A549 (cell line): Measurements from ENCODE around the gene ADAM19. TPM values are rescaled to one million over a fixed set of nuclear protein-coding genes. Genes with fewer than 3 reads are reported as not detected.
A peak's percentile ranks its signal among the peaks of the same experiment; 100 is the strongest.

Experiments used
- ATAC-seq, 2 experiments: fragments of 200-7000 bp in 1 of 2; fragments of >200 bp in 1 of 2; cut with Nextera tagmentation in 1 of 2; cut with Tn5 transposase in 1 of 2; 3 replicates each; pipeline versions ENCODE4 v1.8.0 to v1.9.1; 2018 to 2020; ENCODE audit warnings: mild to moderate bottlenecking in 1 of 2, moderate library complexity in 1 of 2
- CTCF ChIA-PET: fragments of 300-600 bp; sonication (Branson Sonifier 250); formaldehyde crosslinking; extraction: SDS; loops from one replicate; lab custom pipeline; 2021; ENCODE audit warnings: antibody characterized with exemption, inconsistent platforms; lab: Yijun Ruan, JAX
- POLR2A ChIA-PET: fragments of 350-600 bp; formaldehyde crosslinking; extraction: SDS; loops from one replicate; lab custom pipeline; 2021; ENCODE audit warnings: antibody characterized with exemption, inconsistent platforms; lab: Yijun Ruan, JAX
- DNase-seq, 2 experiments: peaks; one replicate each; pipeline versions ENCODE4 v3.0.0 to v3.0.0-alpha.2; 2011 to 2016; ENCODE audit warnings: low read depth in 1 of 2, low spot score in 1 of 2
- FAIRE-seq: peaks from 2 replicates; lab custom pipeline; 2011; peaks lifted over from hg19 to GRCh38; lab: Jason Lieb, UNC
- H3K27ac ChIP-seq, 2 experiments: fragments of >200 bp; sonication (Bioruptor Twin); formaldehyde crosslinking; 3 replicates each; pipeline ENCODE4 v1.5.1; 2016 to 2017
- H3K4me1 ChIP-seq: fragments of >200 bp; sonication (Bioruptor Twin); formaldehyde crosslinking; 3 replicates; pipeline ENCODE4 v1.6.1; 2016
- H3K4me2 ChIP-seq: fragments of >200 bp; sonication (Bioruptor Twin); formaldehyde crosslinking; 3 replicates; pipeline ENCODE4 v1.6.1; 2016
- H3K4me3 ChIP-seq: fragments of >200 bp; sonication (Bioruptor Twin); formaldehyde crosslinking; 3 replicates; pipeline ENCODE4 v1.5.1; 2016
- H3K9me3 ChIP-seq: fragments of >200 bp; sonication (Bioruptor Twin); formaldehyde crosslinking; 3 replicates; pipeline ENCODE4 v1.6.1; 2016
- CBX8 ChIP-seq: fragments of 200-600 bp; sonication (generic); IDR thresholded peaks from 2 replicates; pipeline ENCODE4 v1.6.1; 2016
- CEBPB ChIP-seq, 2 experiments: fragments of >200 bp in 1 of 2; sonication (Bioruptor Twin) in 1 of 2; formaldehyde crosslinking in 1 of 2; IDR thresholded peaks; 2 replicates each; pipeline ENCODE4 v1.6.1; 2012 to 2016
- CHD2 ChIP-seq: fragments of 150-350 bp; IDR thresholded peaks from 2 replicates; pipeline ENCODE4 v1.6.1; 2014; ENCODE audit warnings: low read length; ENCODE audit not compliant: partially characterized antibody
- CHD4 ChIP-seq: fragments of 200-600 bp; sonication (generic); IDR thresholded peaks from 2 replicates; pipeline ENCODE4 v1.6.1; 2016; ENCODE audit warnings: antibody characterized with exemption, mild to moderate bottlenecking, borderline replicate concordance
- FOSB ChIP-seq: fragments of 250-450 bp; sonication (Bioruptor Pico); IDR thresholded peaks from 2 replicates; pipeline ENCODE4 v1.5.0; 2020; ENCODE audit warnings: mild to moderate bottlenecking, moderate library complexity
- FOXS1 ChIP-seq: fragments of 250-450 bp; sonication (Bioruptor Pico); IDR thresholded peaks from 2 replicates; pipeline ENCODE4 v1.5.0; 2020; ENCODE audit warnings: mild to moderate bottlenecking, moderate library complexity
- GATA3 ChIP-seq: IDR thresholded peaks from 2 replicates; pipeline ENCODE4 v1.6.1; 2012; ENCODE audit warnings: borderline replicate concordance
- HOXA7 ChIP-seq: fragments of 250-450 bp; sonication (Bioruptor Pico); IDR thresholded peaks from 2 replicates; pipeline ENCODE4 v1.5.0; 2020; ENCODE audit warnings: mild to moderate bottlenecking, moderate library complexity
- HOXB13 ChIP-seq: fragments of 250-450 bp; sonication (Bioruptor Pico); IDR thresholded peaks from 2 replicates; pipeline ENCODE4 v1.5.0; 2020; ENCODE audit warnings: low read depth, mild to moderate bottlenecking, moderate library complexity
- HOXB5 ChIP-seq: fragments of 250-450 bp; sonication (Bioruptor Pico); IDR thresholded peaks from 2 replicates; pipeline ENCODE4 v1.5.0; 2020; ENCODE audit warnings: mild to moderate bottlenecking, moderate library complexity
- JUN ChIP-seq, 2 experiments: fragments of >200 bp; sonication (Bioruptor Twin); formaldehyde crosslinking; IDR thresholded peaks; 2 replicates in 1 of 2; 3 replicates in 1 of 2; pipeline ENCODE4 v1.6.1; 2016 to 2017
- KDM1A ChIP-seq: fragments of 200-600 bp; sonication (generic); IDR thresholded peaks from 2 replicates; pipeline ENCODE4 v1.6.1; 2016; ENCODE audit warnings: low read depth, mild to moderate bottlenecking
- NPAS2 ChIP-seq: fragments of 250-450 bp; sonication (Bioruptor Pico); IDR thresholded peaks from 2 replicates; pipeline ENCODE4 v1.8.0; 2022; ENCODE audit warnings: mild to moderate bottlenecking, moderate library complexity, borderline replicate concordance
- POLR2A ChIP-seq: IDR thresholded peaks from 2 replicates; pipeline ENCODE4 v1.6.1; 2012; ENCODE audit warnings: mild to moderate bottlenecking, low read length
- RAD21 ChIP-seq, 2 experiments: fragments of >200 bp in 1 of 2; sonication (Bioruptor Twin) in 1 of 2; formaldehyde crosslinking in 1 of 2; IDR thresholded peaks in 1 of 2; conservative IDR thresholded peaks in 1 of 2; 2 replicates in 1 of 2; 3 replicates in 1 of 2; pipeline ENCODE4 v1.6.1; 2012 to 2018; ENCODE audit warnings: inconsistent platforms in 1 of 2
- RFX5 ChIP-seq: fragments of 450-650 bp; IDR thresholded peaks from 2 replicates; pipeline ENCODE4 v1.7.1; 2014; ENCODE audit warnings: antibody characterized with exemption, mild to moderate bottlenecking, moderate library complexity
- RNF2 ChIP-seq: fragments of 200-600 bp; sonication (generic); IDR thresholded peaks from 2 replicates; pipeline ENCODE4 v1.6.1; 2016; ENCODE audit warnings: low read depth, mild to moderate bottlenecking, antibody characterized with exemption, moderate library complexity, borderline replicate concordance
- SMC3 ChIP-seq: fragments of >200 bp; sonication (Bioruptor Twin); formaldehyde crosslinking; IDR thresholded peaks from 3 replicates; pipeline ENCODE4 v1.6.1; 2018; ENCODE audit warnings: inconsistent platforms
- SREBF2 ChIP-seq: fragments of 450-650 bp; IDR thresholded peaks from 2 replicates; pipeline ENCODE4 v1.6.1; 2014; ENCODE audit warnings: mild to moderate bottlenecking, moderate library complexity
- TFCP2L1 ChIP-seq: fragments of 250-450 bp; sonication (Bioruptor Pico); IDR thresholded peaks from 2 replicates; pipeline ENCODE4 v1.5.0; 2021; ENCODE audit warnings: mild to moderate bottlenecking
- ZNF302 ChIP-seq: fragments of 250-450 bp; sonication (Bioruptor Pico); IDR thresholded peaks from 2 replicates; pipeline ENCODE4 v1.9.0; 2021; ENCODE audit warnings: inconsistent platforms, mild to moderate bottlenecking, moderate library complexity
- WGBS: methylation state at CpG from one replicate; pipeline ENCODE4 v1.1.6; 2017; ENCODE audit errors: missing lambda C conversion rate; 5-methylcytosine and 5-hydroxymethylcytosine counted together
- polyA plus RNA-seq, 4 experiments: library from polyadenylated mRNA; depleted of rRNA in 3 of 4; stranded (reverse); fragments of >200 nt; fragmentation: RNase III in 1 of 4; extraction: RNeasy Plus Mini Kit Qiagen cat#74134 plus additional on column Dnase treatment in 1 of 4; gene quantifications; 2 replicates in 3 of 4; 3 replicates in 1 of 4; pipeline ENCODE4 v1.2.3, GENCODE V29; 2011 to 2017
- TF ChIP-seq, protein P1 (sequence below): fragments of 450-650 bp; IDR thresholded peaks from 2 replicates; pipeline ENCODE4 v1.6.1; 2014; ENCODE audit warnings: antibody characterized with exemption
- TF ChIP-seq, protein P2 (sequence below): fragments of 250-450 bp; sonication (Bioruptor Pico); IDR thresholded peaks from 2 replicates; pipeline ENCODE4 v1.5.0; 2020; ENCODE audit warnings: low read depth, mild to moderate bottlenecking, moderate library complexity
- TF ChIP-seq, protein P3 (sequence below): fragments of >200 bp; sonication (Bioruptor Twin); formaldehyde crosslinking; IDR thresholded peaks from 2 replicates; pipeline ENCODE4 v1.6.1; 2016
- TF ChIP-seq, protein P4 (sequence below): IDR thresholded peaks from 2 replicates; pipeline ENCODE4 v1.6.1; 2012
- TF ChIP-seq, protein P5 (sequence below): fragments of 250-450 bp; sonication (Bioruptor Pico); IDR thresholded peaks from 2 replicates; pipeline ENCODE4 v1.5.0; 2021; ENCODE audit warnings: mild to moderate bottlenecking, moderate library complexity, borderline replicate concordance

ADAM19 gene
- polyA plus RNA-seq, 2 of the 4 experiments (the other 2 are of a cell fraction), result 7.7 to 15.2 TPM

DNA sequence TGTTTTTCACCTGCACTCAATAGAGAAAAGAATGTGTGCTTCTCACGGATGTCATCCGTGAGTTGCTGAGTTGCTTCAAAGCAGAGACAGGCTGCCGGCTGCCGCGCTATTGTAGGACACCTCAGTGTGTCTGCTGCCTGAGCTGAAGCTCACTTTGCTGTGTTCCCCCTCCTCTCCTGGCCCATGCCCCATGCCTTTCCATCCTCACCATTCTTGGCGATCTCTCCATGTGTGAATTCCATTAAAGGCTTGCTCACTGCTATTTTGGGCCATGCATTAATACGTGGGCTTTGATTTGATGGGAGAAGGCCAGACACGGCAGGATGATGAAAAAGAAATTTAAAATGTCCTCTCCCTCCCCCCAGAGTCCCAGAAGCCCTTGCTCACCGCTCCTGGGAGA lies 14.5 kb downstream of the ADAM19 start:
- CTCF ChIA-PET, result interaction anchor here (1.2 to 1.3 kb wide), 2 partner anchors 85 to 182 kb away, joined by 3 to 4 read pairs; no protein-coding TSS in a partner anchor
- FAIRE-seq, result no peak
- TF ChIP-seq, protein P1, sequence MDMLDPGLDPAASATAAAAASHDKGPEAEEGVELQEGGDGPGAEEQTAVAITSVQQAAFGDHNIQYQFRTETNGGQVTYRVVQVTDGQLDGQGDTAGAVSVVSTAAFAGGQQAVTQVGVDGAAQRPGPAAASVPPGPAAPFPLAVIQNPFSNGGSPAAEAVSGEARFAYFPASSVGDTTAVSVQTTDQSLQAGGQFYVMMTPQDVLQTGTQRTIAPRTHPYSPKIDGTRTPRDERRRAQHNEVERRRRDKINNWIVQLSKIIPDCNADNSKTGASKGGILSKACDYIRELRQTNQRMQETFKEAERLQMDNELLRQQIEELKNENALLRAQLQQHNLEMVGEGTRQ, result no peak
- TF ChIP-seq, all 56 proteins: peak for 0
- Histone ChIP-seq H3K9me3 (no peaks in the 10 kb centered on the region), H3K4me3 (no peak overlapping the region), H3K4me2 (no peak overlapping the region), H3K4me1 (peaks cover 25% of the 10 kb centered on the region), H3K27ac (no peak overlapping the region)
- POLR2A ChIA-PET, result no interaction called here
- WGBS, result 88% methylated on average over 9 of the region's 9 CpGs
- ATAC-seq, result no peak
- DNase-seq, result no peak

DNA sequence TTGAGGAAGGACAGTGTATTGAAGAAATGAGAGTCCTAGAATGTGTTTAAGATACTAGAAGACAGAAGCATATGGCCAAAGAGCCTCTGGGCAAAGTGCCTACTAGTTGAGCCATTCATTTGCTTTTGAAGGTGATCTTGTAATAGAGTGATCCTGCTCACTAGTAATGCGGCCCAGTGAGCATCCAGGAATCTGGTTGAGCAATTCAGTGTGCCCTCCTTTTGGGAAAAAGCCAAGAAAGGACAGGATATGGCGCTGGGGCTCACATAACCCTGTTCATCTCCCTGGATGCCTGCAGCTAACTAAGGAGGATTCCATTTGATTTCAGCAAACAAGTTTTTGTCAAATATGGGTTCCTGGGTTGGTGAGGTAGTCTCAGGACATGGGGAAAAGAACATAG lies 16.3 kb downstream of the ADAM19 start:
- peak overlapping the region in 1 of 2 experiments; percentile 77; a peak in 3 of 6 replicates for H3K27ac ChIP-seq
- H3K9me3 ChIP-seq, result no peaks in the 10 kb centered on the region
- TF ChIP-seq TFCP2L1 (CRISPR knock-in tag) (no peak), CHD2 (no peak), KDM1A (no peak), HOXA7 (CRISPR knock-in tag) (no peak), CEBPB (IDR thresholded peaks at IDR 0.05) (peak; percentile 63 to 66), JUN (IDR thresholded peaks at IDR 0.05) (0 out of 5 replicates have a peak, but pooled peaks of 1 of the 2 experiments have one; percentile 22), HOXB5 (CRISPR knock-in tag) (no peak), RAD21 (conservative IDR thresholded peaks at IDR 0.05 in 1 of 2, IDR thresholded peaks at IDR 0.05 in 1 of 2) (no peak), SMC3 (no peak)
- WGBS, result 28% methylated on average over 2 of the region's 2 CpGs
- ATAC-seq (peak in 1 of 2 experiments; percentile 62; a peak in 3 of 6 replicates), FAIRE-seq (no peak), DNase-seq (peak in 1 of 2 experiments; percentile 28)
- H3K4me1 ChIP-seq, result peaks cover 38% of the 10 kb centered on the region
- ChIA-PET POLR2A (interaction anchor here (1.0 kb wide), 1 partner anchor 9 kb away, joined by 3 read pairs; no protein-coding TSS in a partner anchor), CTCF (interaction anchor here (1.6 to 2.2 kb wide), 2 partner anchors 15 to 184 kb away, joined by 5 to 6 read pairs; partner anchors contain the start of gene LSM11)
- peak overlapping the region; percentile 39 for H3K4me2 ChIP-seq
- H3K4me3 ChIP-seq, result no peak overlapping the region

DNA sequence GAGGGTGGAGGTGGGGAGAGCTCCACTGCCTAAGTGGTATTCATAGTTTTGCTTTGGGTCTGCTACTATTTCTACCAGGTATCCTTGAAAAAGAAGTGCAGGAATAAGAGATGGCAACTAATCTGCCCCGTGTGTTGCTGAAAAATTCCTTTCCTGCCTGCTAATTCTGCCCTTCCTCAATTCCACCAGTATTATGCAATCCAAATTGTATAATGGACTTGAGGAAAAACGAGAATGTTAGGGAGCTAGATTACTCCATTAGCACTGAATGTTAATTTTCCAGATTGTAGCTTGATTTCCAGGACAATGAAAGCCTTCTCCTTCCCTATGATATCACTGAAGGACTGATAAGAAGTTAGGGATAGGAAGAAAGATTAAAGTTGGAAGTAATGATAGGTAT lies 16.9 kb downstream of the ADAM19 start:
- CTCF ChIA-PET, result interaction anchor here (1.1 to 2.2 kb wide), 3 partner anchors 14 to 184 kb away, joined by 4 to 6 read pairs (median 5); partner anchors contain the start of gene LSM11
- FAIRE-seq (no peak), DNase-seq (no peak), ATAC-seq (peak in 1 of 2 experiments; percentile 21; a peak in 3 of 6 replicates)
- H3K9me3 ChIP-seq, result no peaks in the 10 kb centered on the region
- H3K4me2 ChIP-seq, result peak overlapping the region; percentile 39
- 43% methylated on average over 2 of the region's 2 CpGs for WGBS
- TF ChIP-seq, protein P1, result no peak
- TF ChIP-seq POLR2A (no peak), CEBPB (IDR thresholded peaks at IDR 0.05) (no peak), SREBF2 (no peak), ZNF302 (no peak), CBX8 (no peak), NPAS2 (CRISPR knock-in tag) (no peak), HOXB13 (CRISPR knock-in tag) (no peak), FOSB (CRISPR knock-in tag) (no peak), RNF2 (no peak), CHD4 (no peak), RFX5 (no peak), SMC3 (no peak), FOXS1 (CRISPR knock-in tag) (no peak), GATA3 (no peak)
- TF ChIP-seq, protein P2, sequence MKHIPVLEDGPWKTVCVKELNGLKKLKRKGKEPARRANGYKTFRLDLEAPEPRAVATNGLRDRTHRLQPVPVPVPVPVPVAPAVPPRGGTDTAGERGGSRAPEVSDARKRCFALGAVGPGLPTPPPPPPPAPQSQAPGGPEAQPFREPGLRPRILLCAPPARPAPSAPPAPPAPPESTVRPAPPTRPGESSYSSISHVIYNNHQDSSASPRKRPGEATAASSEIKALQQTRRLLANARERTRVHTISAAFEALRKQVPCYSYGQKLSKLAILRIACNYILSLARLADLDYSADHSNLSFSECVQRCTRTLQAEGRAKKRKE, result no peak
- TF ChIP-seq, protein P3, sequence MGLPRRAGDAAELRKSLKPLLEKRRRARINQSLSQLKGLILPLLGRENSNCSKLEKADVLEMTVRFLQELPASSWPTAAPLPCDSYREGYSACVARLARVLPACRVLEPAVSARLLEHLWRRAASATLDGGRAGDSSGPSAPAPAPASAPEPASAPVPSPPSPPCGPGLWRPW, result no peak
- TF ChIP-seq, protein P4, sequence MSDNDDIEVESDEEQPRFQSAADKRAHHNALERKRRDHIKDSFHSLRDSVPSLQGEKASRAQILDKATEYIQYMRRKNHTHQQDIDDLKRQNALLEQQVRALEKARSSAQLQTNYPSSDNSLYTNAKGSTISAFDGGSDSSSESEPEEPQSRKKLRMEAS, result no peak
- TF ChIP-seq, protein P5, sequence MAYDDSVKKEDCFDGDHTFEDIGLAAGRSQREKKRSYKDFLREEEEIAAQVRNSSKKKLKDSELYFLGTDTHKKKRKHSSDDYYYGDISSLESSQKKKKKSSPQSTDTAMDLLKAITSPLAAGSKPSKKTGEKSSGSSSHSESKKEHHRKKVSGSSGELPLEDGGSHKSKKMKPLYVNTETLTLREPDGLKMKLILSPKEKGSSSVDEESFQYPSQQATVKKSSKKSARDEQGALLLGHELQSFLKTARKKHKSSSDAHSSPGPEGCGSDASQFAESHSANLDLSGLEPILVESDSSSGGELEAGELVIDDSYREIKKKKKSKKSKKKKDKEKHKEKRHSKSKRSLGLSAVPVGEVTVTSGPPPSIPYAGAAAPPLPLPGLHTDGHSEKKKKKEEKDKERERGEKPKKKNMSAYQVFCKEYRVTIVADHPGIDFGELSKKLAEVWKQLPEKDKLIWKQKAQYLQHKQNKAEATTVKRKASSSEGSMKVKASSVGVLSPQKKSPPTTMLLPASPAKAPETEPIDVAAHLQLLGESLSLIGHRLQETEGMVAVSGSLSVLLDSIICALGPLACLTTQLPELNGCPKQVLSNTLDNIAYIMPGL (CRISPR knock-in tag), result no peak
- TF ChIP-seq, all 56 proteins: peak for 0
- Histone ChIP-seq H3K4me3 (no peak overlapping the region), H3K27ac (peak overlapping the region in 1 of 2 experiments; percentile 77; a peak in 4 of 6 replicates), H3K4me1 (peaks cover 41% of the 10 kb centered on the region)
- POLR2A ChIA-PET, result interaction anchor here (1.0 kb wide), 1 partner anchor 9 kb away, joined by 3 read pairs; no protein-coding TSS in a partner anchor
